GM18870 (cell line): ENCODE data around the gene ACTL10.
A peak's percentile ranks its signal among the peaks of the same experiment; 100 is the strongest.
"Not testable (repeated sequence)": the region's sequence is repeated elsewhere in the genome, so short reads cannot be mapped to it uniquely, and the experiment has no call there.

ENCODE experiments used
- ATAC-seq: cut with Tn5 transposase; IDR thresholded peaks from one replicate; pipeline ENCODE4 v1.9.1; 2021; ENCODE audit warnings: moderate library complexity; ENCODE audit not compliant: unreplicated experiment

The ACTL10 gene

GRCh38 chr20:33666293-33667244, at the start of gene ACTL10:
TSS of gene ACTL10 (plus strand) at chr20:33666943. CDS start at chr20:33667498, 555 bp downstream.
- ATAC-seq, result peak; percentile 74

- no peak for ATAC-seq
These were observed 44.9 kb upstream of the ACTL10 start for GRCh38 chr20:33621717-33622400.

GRCh38 chr20:33622705-33623365, 43.9 kb upstream of the ACTL10 start:
- ATAC-seq, result no peak

- no peak for ATAC-seq
These were observed 42.3 kb upstream of the ACTL10 start for GRCh38 chr20:33624399-33624798.

- ATAC-seq, result no peak
These were observed 40.6 kb upstream of the ACTL10 start for GRCh38 chr20:33626190-33626589.

- ATAC-seq, result no peak
These were observed 39.0 kb upstream of the ACTL10 start for GRCh38 chr20:33627577-33628216.

- no peak for ATAC-seq
These were observed 37.2 kb upstream of the ACTL10 start for GRCh38 chr20:33629533-33629932.

GRCh38 chr20:33629979-33630378, 36.8 kb upstream of the ACTL10 start:
- no peak for ATAC-seq

- no peak for ATAC-seq
These were observed 36.2 kb upstream of the ACTL10 start for GRCh38 chr20:33630507-33630906.

GRCh38 chr20:33631910-33632309, 34.8 kb upstream of the ACTL10 start:
- ATAC-seq, result not testable (repeated sequence)

GRCh38 chr20:33635341-33635740, 31.4 kb upstream of the ACTL10 start:
- no peak for ATAC-seq

GRCh38 chr20:33636776-33637175, 30.0 kb upstream of the ACTL10 start:
- ATAC-seq, result no peak

GRCh38 chr20:33640287-33640686, 26.5 kb upstream of the ACTL10 start:
- ATAC-seq, result no peak

- no peak for ATAC-seq
These were observed 22.3 kb upstream of the ACTL10 start for GRCh38 chr20:33644313-33645071.

- ATAC-seq, result no peak
These were observed 21.7 kb upstream of the ACTL10 start for GRCh38 chr20:33645072-33645358.

- ATAC-seq, result no peak
These were observed 21.3 kb upstream of the ACTL10 start for GRCh38 chr20:33645396-33645795.

- ATAC-seq, result no peak
These were observed 20.6 kb upstream of the ACTL10 start for GRCh38 chr20:33646191-33646590.

- not testable (repeated sequence) for ATAC-seq
These were observed 19.7 kb upstream of the ACTL10 start for GRCh38 chr20:33646959-33647602.

- ATAC-seq, result no peak
These were observed 18.9 kb upstream of the ACTL10 start for GRCh38 chr20:33647603-33648395.
